GM12878 (cell line): ENCODE measurements around the gene SLC2A9. TPM values are rescaled to one million over a fixed set of nuclear protein-coding genes. Genes with fewer than 3 reads are reported as not detected.

ENCODE experiments used
- ATAC-seq: fragments of 200-7000 bp; cut with Tn5 transposase; 3 replicates; pipeline ENCODE4 v1.9.1; 2020; ENCODE audit warnings: mild to moderate bottlenecking, moderate library complexity
- BruUV-seq: library from RNA; stranded (reverse); fragments of 400-500 nt; replicated peaks from 2 replicates; lab custom pipeline; 2021; lab: Mats Ljungman, UMichigan
- CTCF ChIA-PET: fragments of 300-600 bp; sonication (Branson Sonifier 250); formaldehyde crosslinking; extraction: SDS; loops from one replicate; lab custom pipeline; 2021; ENCODE audit warnings: inconsistent platforms; lab: Yijun Ruan, JAX
- POLR2A ChIA-PET: fragments of 350-600 bp; formaldehyde crosslinking; extraction: SDS; loops from one replicate; lab custom pipeline; 2021; ENCODE audit warnings: inconsistent platforms; lab: Charles Lee
- RAD21 ChIA-PET: fragments of 300-600 bp; sonication (Branson Sonifier 250); formaldehyde crosslinking; loops from one replicate; lab custom pipeline; 2023; ENCODE audit warnings: antibody characterized with exemption; ENCODE audit not compliant: unreplicated experiment; lab: Charles Lee
- SMC1A ChIA-PET: fragments of 300-600 bp; sonication (Branson Sonifier 250); formaldehyde crosslinking; loops from one replicate; lab custom pipeline; 2023; ENCODE audit not compliant: unreplicated experiment, uncharacterized antibody; lab: Charles Lee
- DNase-seq: peaks from one replicate; pipeline ENCODE4 v3.0.0-alpha.2; 2011; ENCODE audit warnings: low read depth, low spot score
- FAIRE-seq: peaks from 3 replicates; lab custom pipeline; 2011; peaks lifted over from hg19 to GRCh38; lab: Jason Lieb, UNC
- H2AFZ ChIP-seq: 2 replicates; pipeline ENCODE4 v1.6.0; 2011; ENCODE audit warnings: low read depth, low read length, control low read depth; ENCODE audit not compliant: control insufficient read depth
- H3K27ac ChIP-seq: 2 replicates; pipeline ENCODE4 v1.5.1; 2011; ENCODE audit warnings: control low read depth; ENCODE audit not compliant: control insufficient read depth, insufficient read depth
- H3K27me3 ChIP-seq, 2 experiments: replicated peaks in 1 of 2; 2 replicates each; pipeline versions ENCODE4 v1.6.0 to v1.6.1; 2011; ENCODE audit warnings: low read length in 1 of 2; ENCODE audit not compliant: control insufficient read depth in 2 of 2, insufficient read depth in 2 of 2
- H3K36me3 ChIP-seq, 2 experiments: 2 replicates each; pipeline ENCODE4 v1.5.1; 2011; ENCODE audit warnings: low read length in 1 of 2; ENCODE audit not compliant: control insufficient read depth in 2 of 2, insufficient read depth in 2 of 2
- H3K4me1 ChIP-seq: 2 replicates; pipeline ENCODE4 v1.6.1; 2011; ENCODE audit warnings: mild to moderate bottlenecking, low read length, moderate library complexity, mixed read lengths; ENCODE audit not compliant: control insufficient read depth, insufficient read depth
- H3K4me2 ChIP-seq: 2 replicates; pipeline ENCODE4 v1.6.0; 2011; ENCODE audit warnings: control low read depth; ENCODE audit not compliant: control insufficient read depth, insufficient read depth
- H3K4me3 ChIP-seq: fragments of 200-600 bp; sonication (generic); 2 replicates; pipeline ENCODE4 v1.5.1; 2016
- H3K79me2 ChIP-seq: 2 replicates; pipeline ENCODE4 v1.6.0; 2011; ENCODE audit warnings: low read length; ENCODE audit not compliant: control insufficient read depth, insufficient read depth
- H3K9ac ChIP-seq: 2 replicates; pipeline ENCODE4 v1.8.0; 2011; ENCODE audit warnings: low read length, control low read depth, mixed read lengths; ENCODE audit not compliant: control insufficient read depth, insufficient read depth
- H3K9me3 ChIP-seq: replicated peaks from 3 replicates; pipeline ENCODE4 v1.5.1; 2011; ENCODE audit warnings: mild to moderate bottlenecking, low read length; ENCODE audit not compliant: control insufficient read depth, insufficient read depth
- H4K20me1 ChIP-seq: 2 replicates; pipeline ENCODE4 v1.6.0; 2011; ENCODE audit not compliant: control insufficient read depth, insufficient read depth
- BACH1 ChIP-seq: fragments of 450-650 bp; IDR thresholded peaks from 2 replicates; pipeline ENCODE4 v1.6.1; 2017; ENCODE audit warnings: mild to moderate bottlenecking, borderline replicate concordance
- CHD1 ChIP-seq: IDR thresholded peaks from 2 replicates; pipeline ENCODE4 v1.6.1; 2012; ENCODE audit warnings: low read depth, low read length, improper control_type of control experiment
- EZH2 ChIP-seq: IDR thresholded peaks from 2 replicates; pipeline ENCODE4 v1.6.1; 2012; ENCODE audit warnings: low read depth, mild to moderate bottlenecking, control low read depth, inconsistent platforms, low read length, borderline replicate concordance; ENCODE audit not compliant: control insufficient read depth
- JUNB ChIP-seq: IDR thresholded peaks from 2 replicates; pipeline ENCODE4 v1.6.1; 2016; ENCODE audit warnings: antibody characterized with exemption, mild to moderate bottlenecking
- JUND ChIP-seq: IDR thresholded peaks from 2 replicates; pipeline ENCODE4 v1.6.1; 2012; ENCODE audit warnings: low read depth, mild to moderate bottlenecking, low read length, improper control_type of control experiment, moderate library complexity
- MEF2B ChIP-seq: fragments of 450-650 bp; IDR thresholded peaks from 2 replicates; pipeline ENCODE4 v1.6.1; 2018; ENCODE audit warnings: mild to moderate bottlenecking, moderate library complexity; ENCODE audit not compliant: partially characterized antibody, poor library complexity, severe bottlenecking
- MTA3 ChIP-seq: IDR thresholded peaks from 2 replicates; pipeline ENCODE4 v1.6.1; 2012; ENCODE audit warnings: low read length, inconsistent platforms, borderline replicate concordance
- SIX5 ChIP-seq: IDR thresholded peaks from 2 replicates; pipeline ENCODE4 v1.6.1; 2011; ENCODE audit warnings: mild to moderate bottlenecking, low read depth, low read length, moderate library complexity; ENCODE audit not compliant: severe bottlenecking
- SP1 ChIP-seq: IDR thresholded peaks from one replicate; pipeline ENCODE4 v1.6.1; 2011; ENCODE audit warnings: low read depth, low read length
- SPI1 ChIP-seq: IDR thresholded peaks from 2 replicates; pipeline ENCODE4 v1.6.1; 2011; ENCODE audit warnings: low read depth, mild to moderate bottlenecking, low read length, moderate library complexity, borderline replicate concordance; ENCODE audit not compliant: insufficient read depth
- TCF7 ChIP-seq: IDR thresholded peaks from 2 replicates; pipeline ENCODE4 v1.6.1; 2014; ENCODE audit warnings: antibody characterized with exemption, borderline replicate concordance
- WRNIP1 ChIP-seq: IDR thresholded peaks from 2 replicates; pipeline ENCODE4 v1.6.1; 2011; ENCODE audit warnings: low read depth, low read length, improper control_type of control experiment, borderline replicate concordance
- ZNF207 ChIP-seq: fragments of 450-650 bp; IDR thresholded peaks from 2 replicates; pipeline ENCODE4 v1.6.1; 2014; ENCODE audit warnings: antibody characterized with exemption, mild to moderate bottlenecking, borderline replicate concordance
- ZNF384 ChIP-seq: IDR thresholded peaks from 2 replicates; pipeline ENCODE4 v1.6.1; 2012; ENCODE audit warnings: low read depth, mild to moderate bottlenecking, low read length, improper control_type of control experiment, borderline replicate concordance
- whole genome bisulfite sequencing: methylation state at CpG from one replicate; pipeline ENCODE4 v1.1.6; 2016; ENCODE audit warnings: low lambda C conversion rate; ENCODE audit not compliant: insufficient replicate concordance, insufficient coverage; ENCODE audit errors: missing lambda C conversion rate; 5-methylcytosine and 5-hydroxymethylcytosine counted together
- in situ Hi-C: fragments of 300-500 bp; cut with MboI; formaldehyde crosslinking; loops from 9 replicates; pipeline ENCODE4 v1.14.3; 2018; ENCODE audit warnings: mixed read lengths
- intact Hi-C: fragments of 100-400 bp; cut with micrococcal nuclease; formaldehyde crosslinking; loops from one replicate; pipeline ENCODE4 v1.14.2; 2022; ENCODE audit not compliant: unreplicated experiment
- polyA plus RNA-seq, 11 experiments: library from polyadenylated mRNA; depleted of rRNA in 4 of 11; unstranded in 6 of 11; stranded (reverse) in 5 of 11; fragments of >200 nt; fragmentation: Nextera tagmentation in 4 of 11; fragmentation: Illumina TruSeq in 1 of 11; extraction: Ambion mirVana in 4 of 11; extraction: Trizol in 1 of 11; gene quantifications; 1 replicate in 1 of 11; 2 replicates in 10 of 11; pipeline versions ENCODE4 v1.2.1 to v1.2.3, GENCODE V29; 2011 to 2016; ENCODE audit warnings: inconsistent platforms in 2 of 11, missing spikeins in 2 of 11, low read depth in 1 of 11
- total RNA-seq, 4 experiments: library from RNA; depleted of rRNA in 3 of 4; stranded (reverse); fragments of >200 nt in 3 of 4; fragmentation: Illumina TruSeq in 1 of 4; extraction: Trizol in 1 of 4; gene quantifications; 2 replicates each; pipeline versions ENCODE4 v1.2.1 to v1.2.3, GENCODE V29; 2013 to 2021
- TF ChIP-seq, protein P1 (sequence below): fragments of 450-650 bp; IDR thresholded peaks from 2 replicates; pipeline ENCODE4 v1.6.1; 2016; ENCODE audit warnings: mild to moderate bottlenecking
- TF ChIP-seq, protein P2 (sequence below): fragments of 450-650 bp; IDR thresholded peaks from 2 replicates; pipeline ENCODE4 v1.6.1; 2018; ENCODE audit warnings: borderline replicate concordance, mild to moderate bottlenecking; ENCODE audit not compliant: partially characterized antibody
- TF ChIP-seq, protein P3 (sequence below): fragments of 150-350 bp; IDR thresholded peaks from 2 replicates; pipeline ENCODE4 v1.6.1; 2014; ENCODE audit warnings: mild to moderate bottlenecking, low read depth, low read length

The SLC2A9 gene
- total and polyA plus RNA-seq, 10 of the 15 experiments (the other 5 are each of a cell fraction or from before 2014, with no cell fraction given): 0.28 to 2.8 (median 1.2) TPM

DNA sequence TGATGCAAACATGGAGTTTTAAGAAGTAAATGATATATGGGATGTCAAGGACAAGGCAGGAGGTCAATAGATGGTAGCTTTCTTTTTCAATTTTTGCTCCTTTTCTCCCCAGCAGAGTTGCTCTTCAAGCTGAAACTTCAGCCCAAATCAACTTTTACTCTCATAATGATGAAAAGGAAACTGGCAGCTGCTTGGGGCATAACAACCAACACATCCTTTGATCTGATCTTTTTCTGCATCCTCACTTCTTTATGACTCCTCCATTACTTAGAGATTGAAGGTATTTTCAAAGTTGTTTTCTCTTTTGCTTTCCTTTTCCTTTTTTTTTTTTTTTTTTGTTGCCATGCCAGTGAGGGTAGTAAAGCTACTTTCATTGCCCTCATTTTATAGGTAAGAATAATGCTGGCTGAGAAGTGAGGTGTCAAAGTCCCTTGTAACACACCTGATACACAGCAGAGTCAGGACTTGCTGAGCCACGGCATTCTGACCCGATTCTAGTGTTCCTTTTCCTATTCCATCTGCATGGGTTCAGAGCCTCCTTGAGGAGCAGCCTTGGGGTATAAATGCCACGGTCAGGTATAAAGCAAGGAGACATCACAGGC is 26.9 kb downstream of the SLC2A9 start:
- no peak overlapping the region for H3K4me3 ChIP-seq
- ChIA-PET SMC1A (interaction anchor here (0.6 to 3.5 kb wide), 9 partner anchors 8 to 196 kb away, joined by 3 to 27 read pairs (median 5); no protein-coding TSS in a partner anchor), CTCF (interaction anchor here (1.2 to 1.7 kb wide), 7 partner anchors 9 to 230 kb away, joined by 3 to 9 read pairs (median 4); no protein-coding TSS in a partner anchor), RAD21 (interaction anchor here (1.0 to 3.2 kb wide), 5 partner anchors 9 to 228 kb away, joined by 3 to 17 read pairs (median 4); no protein-coding TSS in a partner anchor), POLR2A (interaction anchor here (0.6 to 1.3 kb wide), 6 partner anchors 8 to 46 kb away, joined by 3 to 11 read pairs (median 5); no protein-coding TSS in a partner anchor)
- 67% methylated on average over 3 of the region's 3 CpGs for WGBS
- H3K27me3 ChIP-seq: no peaks in the 10 kb centered on the region
- peak overlapping the region; percentile 34; the same call in 1 of the 2 replicates for H3K4me2 ChIP-seq
- FAIRE-seq (peak; percentile 71), ATAC-seq (peak; percentile 79), DNase-seq (no peak)
- H2AFZ ChIP-seq: no peak overlapping the region
- peaks cover 23% of the 10 kb centered on the region for H3K4me1 ChIP-seq
- 0 out of 2 replicates have a peak overlapping the region, but pooled peaks have one; percentile 30 for H3K27ac ChIP-seq
- BruUV-seq: no TSS peak
- no peaks in the 10 kb centered on the region for H3K79me2 ChIP-seq
- H4K20me1 ChIP-seq: no peaks in the 10 kb centered on the region
- no peaks in the 10 kb centered on the region for H3K9me3 ChIP-seq
- no peak overlapping the region for H3K9ac ChIP-seq
- intact Hi-C loops: no loop called here
- no peaks in the 10 kb centered on the region for H3K36me3 ChIP-seq
- in situ Hi-C loops: no loop called here
- no peak for TF ChIP-seq JUND
- TF ChIP-seq JUNB: peak; percentile 29; the same call in 1 of the 2 replicates
- TF ChIP-seq MEF2B: no peak
- TF ChIP-seq, protein P1, sequence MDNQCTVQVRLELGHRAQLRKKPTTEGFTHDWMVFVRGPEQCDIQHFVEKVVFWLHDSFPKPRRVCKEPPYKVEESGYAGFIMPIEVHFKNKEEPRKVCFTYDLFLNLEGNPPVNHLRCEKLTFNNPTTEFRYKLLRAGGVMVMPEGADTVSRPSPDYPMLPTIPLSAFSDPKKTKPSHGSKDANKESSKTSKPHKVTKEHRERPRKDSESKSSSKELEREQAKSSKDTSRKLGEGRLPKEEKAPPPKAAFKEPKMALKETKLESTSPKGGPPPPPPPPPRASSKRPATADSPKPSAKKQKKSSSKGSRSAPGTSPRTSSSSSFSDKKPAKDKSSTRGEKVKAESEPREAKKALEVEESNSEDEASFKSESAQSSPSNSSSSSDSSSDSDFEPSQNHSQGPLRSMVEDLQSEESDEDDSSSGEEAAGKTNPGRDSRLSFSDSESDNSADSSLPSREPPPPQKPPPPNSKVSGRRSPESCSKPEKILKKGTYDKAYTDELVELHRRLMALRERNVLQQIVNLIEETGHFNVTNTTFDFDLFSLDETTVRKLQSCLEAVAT: no peak
- TF ChIP-seq BACH1: no peak
- TF ChIP-seq CHD1: no peak
- no peak for TF ChIP-seq WRNIP1
- TF ChIP-seq, protein P2, sequence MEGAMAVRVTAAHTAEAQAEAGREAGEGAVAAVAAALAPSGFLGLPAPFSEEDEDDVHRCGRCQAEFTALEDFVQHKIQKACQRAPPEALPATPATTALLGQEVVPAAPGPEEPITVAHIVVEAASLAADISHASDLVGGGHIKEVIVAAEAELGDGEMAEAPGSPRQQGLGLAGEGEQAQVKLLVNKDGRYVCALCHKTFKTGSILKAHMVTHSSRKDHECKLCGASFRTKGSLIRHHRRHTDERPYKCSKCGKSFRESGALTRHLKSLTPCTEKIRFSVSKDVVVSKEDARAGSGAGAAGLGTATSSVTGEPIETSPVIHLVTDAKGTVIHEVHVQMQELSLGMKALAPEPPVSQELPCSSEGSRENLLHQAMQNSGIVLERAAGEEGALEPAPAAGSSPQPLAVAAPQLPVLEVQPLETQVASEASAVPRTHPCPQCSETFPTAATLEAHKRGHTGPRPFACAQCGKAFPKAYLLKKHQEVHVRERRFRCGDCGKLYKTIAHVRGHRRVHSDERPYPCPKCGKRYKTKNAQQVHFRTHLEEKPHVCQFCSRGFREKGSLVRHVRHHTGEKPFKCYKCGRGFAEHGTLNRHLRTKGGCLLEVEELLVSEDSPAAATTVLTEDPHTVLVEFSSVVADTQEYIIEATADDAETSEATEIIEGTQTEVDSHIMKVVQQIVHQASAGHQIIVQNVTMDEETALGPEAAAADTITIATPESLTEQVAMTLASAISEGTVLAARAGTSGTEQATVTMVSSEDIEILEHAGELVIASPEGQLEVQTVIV: no peak
- TF ChIP-seq SP1: no peak
- TF ChIP-seq SIX5: no peak
- TF ChIP-seq SPI1: no peak
- TF ChIP-seq, protein P3, sequence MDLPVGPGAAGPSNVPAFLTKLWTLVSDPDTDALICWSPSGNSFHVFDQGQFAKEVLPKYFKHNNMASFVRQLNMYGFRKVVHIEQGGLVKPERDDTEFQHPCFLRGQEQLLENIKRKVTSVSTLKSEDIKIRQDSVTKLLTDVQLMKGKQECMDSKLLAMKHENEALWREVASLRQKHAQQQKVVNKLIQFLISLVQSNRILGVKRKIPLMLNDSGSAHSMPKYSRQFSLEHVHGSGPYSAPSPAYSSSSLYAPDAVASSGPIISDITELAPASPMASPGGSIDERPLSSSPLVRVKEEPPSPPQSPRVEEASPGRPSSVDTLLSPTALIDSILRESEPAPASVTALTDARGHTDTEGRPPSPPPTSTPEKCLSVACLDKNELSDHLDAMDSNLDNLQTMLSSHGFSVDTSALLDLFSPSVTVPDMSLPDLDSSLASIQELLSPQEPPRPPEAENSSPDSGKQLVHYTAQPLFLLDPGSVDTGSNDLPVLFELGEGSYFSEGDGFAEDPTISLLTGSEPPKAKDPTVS: no peak
- no peak for TF ChIP-seq EZH2
- no peak for TF ChIP-seq ZNF207
- TF ChIP-seq TCF7: 0 out of 2 replicates have a peak, but pooled peaks have one; percentile 33
- TF ChIP-seq MTA3: no peak
- TF ChIP-seq ZNF384: peak; percentile 52; the same call in 1 of the 2 replicates
